ENCODE results near the gene CP. TPM values are rescaled to one million over a fixed set of nuclear protein-coding genes. Genes with fewer than 3 reads are reported as not detected.

The CP gene
- total and polyA plus RNA-seq, 9 of the 15 experiments (the other 6 are each of a cell fraction or from before 2014, with no cell fraction given), result 0.30 to 0.75 TPM; not detected in 7

DNA sequence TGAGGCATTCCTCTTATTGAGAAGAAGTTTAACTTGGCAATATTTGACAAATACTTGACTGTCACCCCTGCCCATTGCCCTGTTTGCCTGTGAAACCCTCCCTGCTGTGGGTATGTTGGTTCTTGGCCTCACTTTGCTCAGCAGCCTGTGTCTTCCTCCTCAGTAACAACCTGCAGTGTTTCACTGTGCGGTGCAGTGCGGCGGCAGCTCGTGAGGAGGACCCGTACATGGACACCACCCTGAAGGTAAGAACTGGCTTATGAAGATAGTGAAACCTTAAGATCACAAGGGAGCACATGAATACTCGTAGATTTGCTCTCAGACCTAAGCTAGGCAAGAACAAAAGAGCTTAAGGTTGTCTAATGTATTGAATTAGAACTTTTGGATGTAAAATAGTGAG is 71.2 kb downstream of the CP start:
- peaks cover 0 to 7% of the 10 kb centered on the region in 2 experiments; a peak in 4 of 5 replicates for H3K4me1 ChIP-seq (replicated peaks in 1 of 2; ENCODE audit: control insufficient read depth in 2 of 2, insufficient read depth in 2 of 2, low read length in 2 of 2)
- no peaks in the 10 kb centered on the region for H3K27me3 ChIP-seq (ENCODE audit: control insufficient read depth in 2 of 2, insufficient read depth in 2 of 2, low read length in 2 of 2)
- H3K27ac ChIP-seq (ENCODE audit: extremely low read depth, low read depth, low read length), result no peak overlapping the region
- CTCF ChIA-PET (ENCODE audit: low intra/inter-chr PET ratio), result no interaction called here
- H3K79me2 ChIP-seq (ENCODE audit: control insufficient read depth, insufficient read depth, low read length), result no peaks in the 10 kb centered on the region
- H3K4me2 ChIP-seq (ENCODE audit: insufficient read depth, low read length), result no peak overlapping the region
- ATAC-seq (no peak), DNase-seq (ENCODE audit: extremely low read depth in 1 of 4, low spot score in 3 of 4) (no peak), FAIRE-seq (no peak)
- no peak overlapping the region for H3K4me3 ChIP-seq
- H3K9me1 ChIP-seq (ENCODE audit: control insufficient read depth, insufficient read depth, low read length), result no peaks in the 10 kb centered on the region
- peaks cover 6% of the 10 kb centered on the region for H4K20me1 ChIP-seq (replicated peaks; ENCODE audit: control insufficient read depth, insufficient read depth, low read length)
- POLR2A ChIA-PET, result no interaction called here
- 81% methylated on average over 6 of the region's 6 CpGs for WGBS (ENCODE audit: insufficient coverage, low coverage, missing lambda C conversion rate)
- no peaks in the 10 kb centered on the region for H3K9me3 ChIP-seq (replicated peaks; ENCODE audit: control insufficient read depth, insufficient read depth, low read depth, low read length)
- intact Hi-C loops (cut with micrococcal nuclease) (no loop called here), in situ Hi-C loops (cut with MboI) (no loop called here)
- no peak overlapping the region for H2AFZ ChIP-seq (ENCODE audit: low read depth, low read length)
- TF ChIP-seq ATF4 (CRISPR knock-in tag; IDR thresholded peaks at IDR 0.05), result no peak
- no peak for TF ChIP-seq POLR2H (tag; IDR thresholded peaks at IDR 0.05; ENCODE audit: low read depth)
- TF ChIP-seq ZNF12 (CRISPR knock-in tag; IDR thresholded peaks at IDR 0.05), result no peak
- TF ChIP-seq, protein P1, sequence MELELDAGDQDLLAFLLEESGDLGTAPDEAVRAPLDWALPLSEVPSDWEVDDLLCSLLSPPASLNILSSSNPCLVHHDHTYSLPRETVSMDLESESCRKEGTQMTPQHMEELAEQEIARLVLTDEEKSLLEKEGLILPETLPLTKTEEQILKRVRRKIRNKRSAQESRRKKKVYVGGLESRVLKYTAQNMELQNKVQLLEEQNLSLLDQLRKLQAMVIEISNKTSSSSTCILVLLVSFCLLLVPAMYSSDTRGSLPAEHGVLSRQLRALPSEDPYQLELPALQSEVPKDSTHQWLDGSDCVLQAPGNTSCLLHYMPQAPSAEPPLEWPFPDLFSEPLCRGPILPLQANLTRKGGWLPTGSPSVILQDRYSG (tag; conservative IDR thresholded peaks at IDR 0.05; ENCODE audit: low read depth), result no peak
- TF ChIP-seq ZNF347 (CRISPR knock-in tag; IDR thresholded peaks at IDR 0.05; ENCODE audit: low read depth), result no peak
- H3K9ac ChIP-seq (ENCODE audit: insufficient read depth in 1 of 2, low read depth in 2 of 2, low read length in 2 of 2), result no peak overlapping the region
- peaks cover 6% of the 10 kb centered on the region; the same call in 1 of the 3 replicates for H3K36me3 ChIP-seq (ENCODE audit: control insufficient read depth, insufficient read depth, low read length)
- no TSS peak for BruUV-seq (replicated peaks)
